ENCODE data around the gene ANKRD13C. TPM values are rescaled to one million over a fixed set of nuclear protein-coding genes. Genes with fewer than 3 reads are reported as not detected.

Gene ANKRD13C
- total RNA-seq, 1 donor from 2014 or later, result 11.8 TPM

DNA sequence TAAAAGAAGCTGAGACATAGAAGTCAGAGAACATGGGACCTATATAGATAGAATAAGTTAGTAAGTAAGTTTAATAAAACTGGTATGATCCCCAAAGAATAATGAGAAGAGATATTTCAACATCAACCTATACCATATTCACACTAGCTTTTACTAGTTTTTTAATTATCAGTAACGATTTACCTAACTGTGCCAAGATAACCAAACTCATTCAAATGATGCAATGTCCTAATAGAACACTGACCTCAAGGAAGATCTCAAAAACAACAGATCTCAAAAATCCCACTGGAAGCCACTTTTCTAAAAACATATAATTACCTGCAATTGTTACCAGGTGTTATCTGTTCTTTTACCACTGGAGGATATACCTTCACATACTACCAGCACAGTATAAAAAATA, 38.7 kb downstream of the ANKRD13C start:
- no peak for DNase-seq (ENCODE audit: low spot score)
- intact Hi-C loops (cut with DNase I), result no loop called here

GRCh38 chr1:70314706-70315304, 39.7 kb downstream of the ANKRD13C start:
- DNase-seq (ENCODE audit: low spot score), result no peak
- intact Hi-C loops (cut with DNase I), result no loop called here

DNA sequence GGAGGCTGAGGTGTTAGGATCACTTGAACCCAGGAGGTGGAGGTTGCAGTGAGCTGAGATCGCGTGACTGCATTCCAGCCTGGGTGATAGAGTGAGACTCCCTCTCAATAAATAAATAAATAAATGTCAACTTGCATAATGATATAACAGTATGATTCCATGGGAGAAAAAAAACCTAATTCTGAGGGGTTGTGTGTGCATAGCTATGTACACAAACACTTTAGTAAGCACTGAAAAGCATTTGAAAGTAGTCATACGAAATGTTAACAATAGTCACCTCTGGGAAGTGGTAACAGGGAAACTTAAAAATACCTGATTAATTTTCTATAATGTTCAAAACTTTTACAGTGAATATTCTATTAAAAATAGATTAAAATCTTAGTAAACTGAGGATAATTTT, 43.2 kb downstream of the ANKRD13C start:
- intact Hi-C loops (cut with DNase I), result no loop called here
- DNase-seq (ENCODE audit: low spot score), result no peak

DNA sequence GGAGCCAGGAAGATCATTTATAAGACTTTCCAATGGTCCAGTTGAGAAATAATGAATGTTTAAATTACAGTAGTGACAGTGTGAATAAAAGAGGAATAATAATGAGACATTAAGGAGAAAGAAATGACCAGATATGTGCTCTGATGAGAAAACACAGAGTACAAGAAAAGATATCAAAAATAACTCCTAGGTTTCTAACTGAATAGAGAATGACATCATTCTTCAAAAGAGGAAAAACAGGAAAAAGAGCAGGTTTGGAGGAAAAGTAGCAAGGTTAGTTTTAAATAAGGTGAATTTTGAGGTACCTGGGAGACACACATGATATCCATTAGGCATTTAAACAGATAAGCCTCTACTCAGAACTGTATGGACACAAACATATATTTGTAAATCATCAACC, 55.0 kb downstream of the ANKRD13C start:
- intact Hi-C loops (cut with DNase I), result no loop called here
- DNase-seq (ENCODE audit: low spot score), result no peak

DNA sequence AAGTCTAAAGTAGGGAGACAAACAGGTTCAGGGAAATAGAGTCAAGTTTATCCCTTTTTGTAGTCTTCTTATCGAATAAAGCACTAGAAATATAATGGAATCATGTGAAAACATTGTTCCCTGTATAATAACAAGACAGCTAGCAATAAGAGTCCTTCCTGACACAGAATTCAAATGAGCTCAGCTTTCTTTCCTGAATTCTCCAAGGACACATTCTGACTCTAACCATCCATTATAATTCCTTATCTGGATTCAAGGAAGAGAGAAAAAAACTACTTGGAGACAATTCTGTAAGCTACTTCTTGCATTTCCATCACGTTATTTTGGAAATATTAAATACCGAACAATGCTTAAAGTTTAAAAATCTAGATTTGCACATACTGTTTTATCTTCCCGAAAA, 58.8 kb downstream of the ANKRD13C start:
- intact Hi-C loops (cut with DNase I), result no loop called here

GRCh38 chr1:70293186-70293843, 61.2 kb downstream of the ANKRD13C start:
- no peak for DNase-seq (ENCODE audit: low spot score)
- intact Hi-C loops (cut with DNase I), result no loop called here

More for the DNA sequence above, 58.8 kb downstream of the ANKRD13C start:
- no peak for DNase-seq (ENCODE audit: low spot score)

GRCh38 chr1:70290218-70290617, 64.3 kb downstream of the ANKRD13C start:
- intact Hi-C loops (cut with DNase I), result no loop called here
- DNase-seq (ENCODE audit: low spot score), result no peak

- intact Hi-C loops (cut with DNase I), result no loop called here
- DNase-seq (ENCODE audit: low spot score), result no peak
These were observed 66.4 kb downstream of the ANKRD13C start for GRCh38 chr1:70288166-70288565.

GRCh38 chr1:70286453-70286852, 68.1 kb downstream of the ANKRD13C start:
- intact Hi-C loops (cut with DNase I), result no loop called here
- no peak for DNase-seq (ENCODE audit: low spot score)

DNA sequence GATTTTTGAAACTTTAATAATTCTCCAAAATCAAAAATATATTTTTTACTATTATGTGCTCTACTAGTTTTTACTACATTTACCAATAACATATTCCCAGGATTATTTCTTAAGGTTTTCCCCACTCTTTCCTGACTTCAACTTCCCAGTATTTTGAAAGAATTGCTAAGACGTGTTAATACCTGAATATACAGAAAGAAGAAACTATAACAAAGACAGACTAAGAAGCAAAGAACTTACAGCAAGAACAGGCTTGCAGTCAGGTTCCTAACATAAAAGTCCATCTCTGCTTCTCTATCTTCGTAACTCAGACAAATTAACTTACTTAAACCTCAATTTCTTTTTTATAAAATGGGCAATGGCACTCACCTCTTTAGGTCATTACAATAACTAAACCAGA, 70.2 kb downstream of the ANKRD13C start:
- DNase-seq (ENCODE audit: low spot score), result no peak
- intact Hi-C loops (cut with DNase I), result no loop called here

- intact Hi-C loops (cut with DNase I), result no loop called here
- no peak for DNase-seq (ENCODE audit: low spot score)
These were observed 75.8 kb downstream of the ANKRD13C start for GRCh38 chr1:70278710-70279109.

- intact Hi-C loops (cut with DNase I), result no loop called here
- no peak for DNase-seq (ENCODE audit: low spot score)
These were observed 76.6 kb downstream of the ANKRD13C start for GRCh38 chr1:70277875-70278274.

DNA sequence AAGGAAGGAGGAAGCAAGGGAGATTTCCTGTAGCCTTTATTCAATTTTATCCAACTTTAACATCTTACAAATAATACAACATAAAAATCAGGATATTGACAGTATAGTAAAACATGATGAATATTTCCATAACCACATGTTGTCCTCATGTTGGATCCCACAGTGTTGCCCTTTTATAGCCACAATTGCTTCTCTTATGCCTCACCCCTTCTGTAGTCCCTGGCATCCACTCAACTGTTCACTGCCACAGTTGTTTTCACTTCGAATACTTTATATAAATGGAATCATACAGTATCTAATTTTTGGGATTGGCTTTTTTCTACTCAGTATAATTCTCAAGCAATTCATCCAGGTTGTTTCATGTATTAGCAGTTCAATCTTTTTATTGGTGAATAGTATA, 88.6 kb downstream of the ANKRD13C start:
- intact Hi-C loops (cut with DNase I), result no loop called here
- no peak for DNase-seq (ENCODE audit: low spot score)

GRCh38 chr1:70264839-70265238, 89.7 kb downstream of the ANKRD13C start:
- intact Hi-C loops (cut with DNase I), result no loop called here
- DNase-seq (ENCODE audit: low spot score), result no peak

DNA sequence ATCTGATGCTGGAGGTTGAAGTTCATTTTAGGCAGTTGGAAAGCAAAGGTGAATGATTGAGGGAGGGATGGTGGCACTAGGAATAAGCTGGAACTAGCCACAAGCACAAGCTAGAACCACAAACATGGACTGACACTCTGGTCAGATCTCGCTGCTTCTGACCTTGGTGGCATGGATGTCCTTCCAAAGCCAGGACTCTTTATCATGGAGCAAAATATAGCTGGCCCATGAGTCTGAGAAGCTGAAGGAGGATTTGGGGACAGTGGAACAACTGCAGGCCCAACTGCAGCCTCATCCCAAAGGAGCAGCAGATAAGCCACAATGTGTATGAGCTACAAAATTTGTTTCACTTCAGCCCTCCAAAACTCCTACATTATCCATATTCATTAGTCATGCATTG, 97.9 kb downstream of the ANKRD13C start:
- intact Hi-C loops (cut with DNase I), result no loop called here
- DNase-seq (ENCODE audit: low spot score), result no peak

DNA sequence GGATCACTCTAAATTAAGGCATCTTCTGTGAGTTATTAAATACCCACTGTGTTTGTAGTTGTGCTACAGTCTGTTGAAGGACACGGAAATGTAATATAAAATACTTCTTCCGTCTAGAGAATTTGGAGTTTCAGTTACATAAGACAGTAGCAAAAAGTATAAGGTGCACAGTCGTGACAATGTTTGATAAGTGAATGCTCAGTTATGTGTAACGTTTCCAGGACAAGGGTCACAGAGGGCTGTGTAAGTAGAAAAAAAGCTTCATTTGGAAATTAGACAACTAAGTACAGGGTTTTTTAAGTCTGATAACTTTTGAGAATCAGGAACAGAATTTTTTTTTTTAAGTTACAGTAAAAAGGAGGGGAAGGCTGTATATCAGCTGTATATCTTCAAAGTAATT, 105.8 kb downstream of the ANKRD13C start:
- DNase-seq (ENCODE audit: low spot score), result no peak
- intact Hi-C loops (cut with DNase I), result no loop called here

- DNase-seq (ENCODE audit: low spot score), result no peak
- intact Hi-C loops (cut with DNase I), result no loop called here
These were observed 106.8 kb downstream of the ANKRD13C start for GRCh38 chr1:70247768-70248167.

DNA sequence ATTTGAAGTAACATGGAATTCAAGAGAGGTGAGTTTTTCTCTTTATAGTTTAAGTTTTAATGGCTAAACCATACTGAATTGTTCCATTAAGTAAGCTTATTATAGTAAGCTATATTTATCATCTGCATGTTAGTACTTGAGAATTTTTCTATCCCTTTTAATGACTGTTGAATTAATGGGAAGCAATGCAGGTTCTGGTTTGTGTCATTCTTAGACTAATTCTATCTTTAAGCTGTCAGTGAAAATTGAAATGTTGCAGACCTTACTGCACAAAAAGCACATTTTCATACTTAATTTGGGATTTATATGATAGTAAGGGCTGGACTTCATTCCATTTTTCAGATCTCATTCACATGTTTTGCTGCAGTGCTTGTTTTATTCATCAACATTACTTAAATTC, 107.4 kb downstream of the ANKRD13C start:
- intact Hi-C loops (cut with DNase I), result no loop called here
- no peak for DNase-seq (ENCODE audit: low spot score)

DNA sequence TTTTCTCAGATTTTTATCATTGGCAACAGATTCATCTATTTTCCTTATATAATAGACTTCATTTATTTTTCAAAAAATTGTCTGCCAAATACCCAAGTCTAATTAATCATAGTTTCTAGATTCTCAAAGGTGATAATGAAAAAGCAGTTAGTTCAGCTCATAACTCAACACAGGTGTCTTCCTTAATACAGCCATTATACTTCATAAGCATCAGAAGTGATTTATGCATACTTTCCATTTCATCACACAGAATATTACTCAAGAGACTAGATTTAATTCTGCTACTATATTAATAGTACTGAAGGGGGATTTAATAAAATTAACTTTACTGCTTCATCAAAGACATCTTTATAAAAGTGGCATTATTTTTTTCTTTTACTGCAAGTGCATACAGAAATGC, 114.6 kb downstream of the ANKRD13C start:
- intact Hi-C loops (cut with DNase I), result no loop called here
- DNase-seq (ENCODE audit: low spot score), result no peak

DNA sequence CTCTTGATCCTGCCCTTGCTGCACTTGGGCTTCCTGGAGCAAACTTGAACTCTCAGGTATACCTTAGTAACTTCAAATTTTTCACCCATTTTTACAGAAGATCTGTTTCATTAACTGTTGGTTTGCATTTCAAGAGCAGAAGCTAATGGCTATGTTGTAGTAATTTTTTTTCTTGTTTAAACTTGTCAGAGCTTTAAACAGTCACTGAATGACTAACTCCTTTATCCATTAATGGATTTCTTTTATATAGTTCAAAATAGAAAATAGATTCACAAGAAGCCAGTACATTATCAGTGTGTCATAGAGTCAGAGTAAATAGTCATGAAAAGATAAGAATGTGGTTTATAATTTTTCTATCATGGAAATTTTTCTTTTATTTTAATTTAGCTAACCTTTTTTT, 119.8 kb downstream of the ANKRD13C start:
- no peak for DNase-seq (ENCODE audit: low spot score)
- intact Hi-C loops (cut with DNase I), result no loop called here

DNA sequence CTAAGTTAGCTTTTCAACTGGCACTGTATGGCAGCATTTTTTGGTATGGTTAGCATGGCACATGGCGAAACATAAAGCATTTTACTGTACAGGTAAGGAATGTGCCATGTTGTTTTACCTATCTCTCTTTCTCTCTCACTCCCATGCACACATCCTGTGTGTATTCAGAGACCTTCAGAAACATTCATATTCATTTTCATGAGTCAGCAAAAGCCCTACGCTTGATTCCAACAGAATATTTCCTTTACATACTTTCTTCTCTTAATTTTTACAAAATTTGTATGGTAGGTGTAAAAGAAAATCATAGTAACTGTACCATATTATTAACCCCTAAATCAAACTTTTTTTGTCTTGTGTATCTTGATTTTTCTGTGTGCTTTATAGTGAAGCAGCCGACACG, 123.0 kb downstream of the ANKRD13C start:
- DNase-seq (ENCODE audit: low spot score), result no peak
- intact Hi-C loops (cut with DNase I), result no loop called here

DNA sequence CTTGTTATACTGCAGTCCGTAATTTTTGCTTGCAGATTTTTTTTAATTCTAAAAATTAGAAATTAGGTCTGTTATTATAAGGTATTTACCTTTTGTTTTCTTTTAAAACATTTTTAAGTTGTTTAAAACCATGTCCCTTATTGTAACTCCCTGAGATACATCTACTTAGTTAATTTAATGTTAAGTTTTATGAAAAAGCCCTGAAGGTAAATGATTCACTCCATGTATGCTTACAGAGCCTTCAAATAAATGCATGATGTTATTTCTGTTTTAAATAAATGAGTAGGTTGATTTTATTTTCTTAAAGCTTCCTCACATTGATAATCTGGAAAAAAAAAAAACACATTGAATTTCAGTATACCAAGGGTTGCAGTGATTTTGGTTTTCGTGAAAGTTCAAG, 125.9 kb downstream of the ANKRD13C start:
- no peak for DNase-seq (ENCODE audit: low spot score)
- intact Hi-C loops (cut with DNase I), result loop anchor here (10.0 kb wide), 1 partner anchor 126 kb away; the partner anchor contains the start of gene ANKRD13C

Data from cardiac septum (tissue), 1 donor.